Neuronal stem cell (in vitro differentiated cells): ENCODE results near the gene ANO7.

Experiments used
- DNase-seq: peaks from one replicate; pipeline ENCODE4 v3.0.0-alpha.2; 2013; ENCODE audit warnings: low spot score
- H2AFZ ChIP-seq: one replicate; pipeline ENCODE4 v1.6.1; 2013; ENCODE audit warnings: mild to moderate bottlenecking, low read length, inconsistent platforms
- H2AK5ac ChIP-seq: 2 replicates; pipeline ENCODE4 v1.6.1; 2013; ENCODE audit warnings: low read depth, mild to moderate bottlenecking, inconsistent platforms, low read length, moderate library complexity, mixed read lengths
- H2BK120ac ChIP-seq: 2 replicates; pipeline ENCODE4 v1.6.1; 2013; ENCODE audit warnings: low read depth, mild to moderate bottlenecking, inconsistent platforms, low read length, moderate library complexity, mixed read lengths
- H2BK12ac ChIP-seq: one replicate; pipeline ENCODE4 v1.6.1; 2013; ENCODE audit warnings: low read length, inconsistent platforms
- H2BK15ac ChIP-seq: 2 replicates; pipeline ENCODE4 v1.6.1; 2013; ENCODE audit warnings: mild to moderate bottlenecking, low read length, inconsistent platforms, mixed read lengths
- H2BK5ac ChIP-seq: one replicate; pipeline ENCODE4 v1.6.1; 2013; ENCODE audit warnings: inconsistent platforms, mild to moderate bottlenecking, low read length, moderate library complexity
- H3K14ac ChIP-seq: one replicate; pipeline ENCODE4 v1.6.1; 2013; ENCODE audit warnings: low read length, inconsistent platforms
- H3K18ac ChIP-seq: 2 replicates; pipeline ENCODE4 v1.6.1; 2013; ENCODE audit warnings: low read length, inconsistent platforms
- H3K23ac ChIP-seq: 2 replicates; pipeline ENCODE4 v1.6.1; 2013; ENCODE audit warnings: low read depth, mild to moderate bottlenecking, mixed read lengths, low read length, inconsistent platforms; ENCODE audit not compliant: poor library complexity
- H3K27ac ChIP-seq: replicated peaks from 3 replicates; pipeline ENCODE4 v1.5.1; 2013; ENCODE audit warnings: low read length, inconsistent platforms
- H3K27me3 ChIP-seq, 3 experiments: 2 replicates each; pipeline ENCODE4 v1.6.1; 2013; ENCODE audit warnings: low read length in 3 of 3, mild to moderate bottlenecking in 2 of 3, inconsistent platforms in 1 of 3, low read depth in 1 of 3, mixed read lengths in 1 of 3, moderate library complexity in 1 of 3; ENCODE audit not compliant: control insufficient read depth in 3 of 3, insufficient read depth in 3 of 3
- H3K36me3 ChIP-seq, 2 donors: replicated peaks in 1 of 2; 2 replicates each; pipeline ENCODE4 v1.6.1; 2013; ENCODE audit warnings: low read length in 2 of 2; ENCODE audit not compliant: control insufficient read depth in 2 of 2, insufficient read depth in 2 of 2
- H3K4ac ChIP-seq: 2 replicates; pipeline ENCODE4 v1.6.1; 2013; ENCODE audit warnings: inconsistent platforms, mild to moderate bottlenecking, low read length, moderate library complexity
- H3K4me1 ChIP-seq, 2 donors: 1 replicate in 1 of 2; 2 replicates in 1 of 2; pipeline ENCODE4 v1.6.1; 2013; ENCODE audit warnings: low read length in 2 of 2, low read depth in 1 of 2; ENCODE audit not compliant: control insufficient read depth in 2 of 2, insufficient read depth in 1 of 2
- H3K4me2 ChIP-seq: one replicate; pipeline ENCODE4 v1.6.1; 2013; ENCODE audit warnings: mild to moderate bottlenecking, low read length, inconsistent platforms; ENCODE audit not compliant: insufficient read depth, poor library complexity, severe bottlenecking
- H3K4me3 ChIP-seq, 2 donors: 2 replicates each; pipeline ENCODE4 v1.5.1; 2013; ENCODE audit warnings: low read length in 2 of 2, mild to moderate bottlenecking in 2 of 2, inconsistent platforms in 1 of 2, moderate library complexity in 1 of 2
- H3K79me1 ChIP-seq: one replicate; pipeline ENCODE4 v1.6.1; 2013; ENCODE audit warnings: low read depth, mild to moderate bottlenecking, inconsistent platforms, low read length, moderate library complexity
- H3K9ac ChIP-seq: one replicate; pipeline ENCODE4 v1.6.1; 2013; ENCODE audit warnings: mild to moderate bottlenecking, low read depth, low read length, inconsistent platforms; ENCODE audit not compliant: poor library complexity
- H3K9me3 ChIP-seq, 2 donors: replicated peaks in 1 of 2; 2 replicates each; pipeline versions ENCODE3 to v1.6.1; 2013; ENCODE audit warnings: low read length in 2 of 2, mild to moderate bottlenecking in 2 of 2, inconsistent platforms in 1 of 2, low read depth in 1 of 2, mixed read lengths in 1 of 2, moderate library complexity in 1 of 2; ENCODE audit not compliant: control insufficient read depth in 2 of 2, insufficient read depth in 1 of 2
- H4K8ac ChIP-seq: one replicate; pipeline ENCODE4 v1.6.1; 2013; ENCODE audit warnings: low read depth, mild to moderate bottlenecking, inconsistent platforms, low read length, moderate library complexity
- H4K91ac ChIP-seq: one replicate; pipeline ENCODE4 v1.6.1; 2013; ENCODE audit warnings: low read length, low read depth, mild to moderate bottlenecking, inconsistent platforms; ENCODE audit not compliant: poor library complexity
- whole genome bisulfite sequencing, 2 donors: extraction: QIAGEN DNeasy Blood & Tissue Kit; methylation state at CpG; one replicate each; pipeline ENCODE4 v1.1.7; 2013; ENCODE audit warnings: missing lambda C conversion rate in 2 of 2, mixed read lengths in 1 of 2; ENCODE audit not compliant: insufficient read length in 2 of 2, insufficient replicate concordance in 1 of 2; ENCODE audit errors: extremely low coverage in 2 of 2; 5-methylcytosine and 5-hydroxymethylcytosine counted together

ANO7 gene

GRCh38 chr2:241256168-241256545 is 67.7 kb downstream of the ANO7 start:
- Histone ChIP-seq H2BK5ac (no peak overlapping the region), H4K91ac (no peak overlapping the region), H2AK5ac (no peak overlapping the region), H3K79me1 (peaks cover 2% of the 10 kb centered on the region), H3K4me2 (no peak overlapping the region), H3K18ac (no peak overlapping the region), H3K27ac (no peak overlapping the region), H2BK120ac (no peak overlapping the region), H4K8ac (no peak overlapping the region), H2AFZ (no peak overlapping the region), H3K27me3 (no peaks in the 10 kb centered on the region), H3K23ac (no peak overlapping the region), H3K36me3 (peaks cover 59 to 97% of the 10 kb centered on the region in 2 donors), H3K14ac (no peak overlapping the region), H3K9me3 (no peaks in the 10 kb centered on the region), H3K4me3 (no peak overlapping the region), H2BK12ac (no peak overlapping the region), H3K4me1 (no peaks in the 10 kb centered on the region), H3K4ac (no peak overlapping the region), H2BK15ac (no peak overlapping the region), H3K9ac (no peak overlapping the region)
- no CpG with 5 or more reads among the region's 11 CpGs for WGBS, 2 donors
- DNase-seq = no peak

GRCh38 chr2:241257419-241258032 is 69.0 kb downstream of the ANO7 start:
- Histone ChIP-seq H3K27ac (no peak overlapping the region), H3K14ac (no peak overlapping the region), H2AFZ (no peak overlapping the region), H3K23ac (no peak overlapping the region), H3K4ac (no peak overlapping the region), H3K27me3 (no peaks in the 10 kb centered on the region), H2BK120ac (no peak overlapping the region), H3K79me1 (peaks cover 3% of the 10 kb centered on the region), H4K91ac (no peak overlapping the region), H3K9me3 (no peaks in the 10 kb centered on the region), H3K4me2 (no peak overlapping the region), H3K9ac (no peak overlapping the region), H2BK12ac (no peak overlapping the region), H3K36me3 (peaks cover 59 to 98% of the 10 kb centered on the region in 2 donors), H3K4me1 (no peaks in the 10 kb centered on the region), H3K18ac (no peak overlapping the region), H2AK5ac (no peak overlapping the region), H2BK5ac (no peak overlapping the region), H3K4me3 (no peak overlapping the region), H2BK15ac (no peak overlapping the region), H4K8ac (no peak overlapping the region)
- no CpG with 5 or more reads among the region's 11 CpGs for WGBS, 2 donors
- DNase-seq = no peak

- no peak overlapping the region for H3K18ac ChIP-seq
- H3K9me3 ChIP-seq = no peaks in the 10 kb centered on the region
- H3K4me1 ChIP-seq = no peaks in the 10 kb centered on the region
- no peak overlapping the region for H4K91ac ChIP-seq
- no peak overlapping the region for H3K27ac ChIP-seq
- H2AK5ac ChIP-seq = no peak overlapping the region
- H3K4ac ChIP-seq = no peak overlapping the region
- H2BK15ac ChIP-seq = no peak overlapping the region
- DNase-seq = no peak
- H4K8ac ChIP-seq = no peak overlapping the region
- no peak overlapping the region for H3K9ac ChIP-seq
- no peak overlapping the region for H3K14ac ChIP-seq
- no peak overlapping the region for H3K4me3 ChIP-seq
- H2BK12ac ChIP-seq = no peak overlapping the region
- no peak overlapping the region for H2AFZ ChIP-seq
- H2BK5ac ChIP-seq = no peak overlapping the region
- H3K23ac ChIP-seq = no peak overlapping the region
- H3K4me2 ChIP-seq = no peak overlapping the region
- H3K36me3 ChIP-seq = peaks cover 57 to 98% of the 10 kb centered on the region in 2 donors
- peaks cover 4% of the 10 kb centered on the region for H3K79me1 ChIP-seq
- H3K27me3 ChIP-seq = no peaks in the 10 kb centered on the region
- H2BK120ac ChIP-seq = no peak overlapping the region
- no CpG with 5 or more reads among the region's 8 CpGs for WGBS, 2 donors
These were observed 70.2 kb downstream of the ANO7 start for GRCh38 chr2:241258505-241259280.

- Histone ChIP-seq H3K4me2 (no peak overlapping the region), H3K23ac (no peak overlapping the region), H3K9ac (no peak overlapping the region), H2AK5ac (no peak overlapping the region), H3K36me3 (peaks cover 46 to 94% of the 10 kb centered on the region in 2 donors), H2BK5ac (no peak overlapping the region), H3K18ac (no peak overlapping the region), H2BK15ac (no peak overlapping the region), H3K27me3 (no peaks in the 10 kb centered on the region), H4K8ac (no peak overlapping the region), H2AFZ (no peak overlapping the region), H3K4ac (no peak overlapping the region), H2BK120ac (no peak overlapping the region), H2BK12ac (no peak overlapping the region), H3K27ac (no peak overlapping the region), H3K4me3 (no peak overlapping the region), H3K4me1 (no peaks in the 10 kb centered on the region), H3K9me3 (no peaks in the 10 kb centered on the region), H3K79me1 (peaks cover 4% of the 10 kb centered on the region), H4K91ac (no peak overlapping the region), H3K14ac (no peak overlapping the region)
- DNase-seq = no peak
- WGBS, 2 donors = no CpG with 5 or more reads among the region's 3 CpGs
These were observed 72.4 kb downstream of the ANO7 start for GRCh38 chr2:241260911-241261310.
